Measurements from ENCODE around the gene SPHK2. TPM values are rescaled to one million over a fixed set of nuclear protein-coding genes. Genes with fewer than 3 reads are reported as not detected.
"Not testable (repeated sequence)": the region's sequence is repeated elsewhere in the genome, so short reads cannot be mapped to it uniquely, and the experiment has no call there.

SPHK2 gene
- total RNA-seq, 1 experiment from 2014 or later: 4.7 TPM

DNA sequence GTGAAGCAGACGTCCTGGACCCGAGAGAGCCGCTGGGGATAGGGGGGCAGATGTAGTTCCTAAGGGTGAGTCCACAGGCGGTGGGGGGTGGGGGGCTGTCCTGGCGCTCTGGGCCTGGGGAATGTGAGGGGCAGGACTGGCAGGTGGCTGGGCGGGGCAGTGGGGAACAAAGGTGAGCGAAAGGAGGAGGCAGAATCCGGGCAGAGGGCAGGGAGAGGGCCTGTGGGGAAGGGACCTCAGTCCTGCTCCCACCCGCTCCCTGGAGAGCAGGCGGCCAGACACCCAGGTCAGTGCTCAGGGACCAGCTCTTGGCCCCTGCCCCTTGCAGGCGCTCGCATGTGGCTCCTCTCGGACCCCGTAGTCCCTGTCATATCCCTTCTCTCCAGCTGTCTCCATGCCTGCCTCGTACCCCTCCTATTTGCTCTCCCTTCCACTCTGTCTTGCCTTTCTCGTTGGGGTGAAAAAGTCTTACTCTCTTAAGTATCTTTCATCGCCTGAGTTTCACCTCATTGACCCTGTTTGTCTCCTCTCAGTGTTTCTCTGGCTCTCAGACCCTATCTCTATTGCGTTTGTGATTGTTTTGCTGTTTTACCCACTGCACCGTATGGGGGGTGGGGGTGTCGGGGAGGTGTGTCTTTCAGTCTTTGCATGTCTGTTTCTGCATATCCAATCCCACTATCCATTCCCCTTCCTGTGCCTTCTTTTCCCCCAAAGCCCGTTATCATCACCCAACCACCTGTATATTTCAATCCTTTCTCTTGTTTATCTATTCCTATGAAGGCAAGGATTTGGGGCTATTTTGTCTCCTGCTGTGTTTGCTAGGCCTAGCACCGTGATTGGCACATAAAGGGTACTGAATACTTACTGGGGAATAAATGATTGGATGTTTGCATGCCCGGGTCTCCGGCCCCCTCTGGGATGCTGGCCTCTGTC is 5.8 kb downstream of the SPHK2 start:
- no peak for DNase-seq (ENCODE audit: low read depth)

DNA sequence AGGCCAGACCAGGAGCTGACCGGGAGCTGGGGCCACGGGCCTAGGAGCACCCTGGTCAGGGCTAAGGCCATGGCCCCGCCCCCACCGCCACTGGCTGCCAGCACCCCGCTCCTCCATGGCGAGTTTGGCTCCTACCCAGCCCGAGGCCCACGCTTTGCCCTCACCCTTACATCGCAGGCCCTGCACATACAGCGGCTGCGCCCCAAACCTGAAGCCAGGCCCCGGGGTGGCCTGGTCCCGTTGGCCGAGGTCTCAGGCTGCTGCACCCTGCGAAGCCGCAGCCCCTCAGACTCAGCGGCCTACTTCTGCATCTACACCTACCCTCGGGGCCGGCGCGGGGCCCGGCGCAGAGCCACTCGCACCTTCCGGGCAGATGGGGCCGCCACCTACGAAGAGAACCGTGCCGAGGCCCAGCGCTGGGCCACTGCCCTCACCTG is 6.6 kb downstream of the SPHK2 start:
- DNase-seq (ENCODE audit: low read depth): no peak

DNA sequence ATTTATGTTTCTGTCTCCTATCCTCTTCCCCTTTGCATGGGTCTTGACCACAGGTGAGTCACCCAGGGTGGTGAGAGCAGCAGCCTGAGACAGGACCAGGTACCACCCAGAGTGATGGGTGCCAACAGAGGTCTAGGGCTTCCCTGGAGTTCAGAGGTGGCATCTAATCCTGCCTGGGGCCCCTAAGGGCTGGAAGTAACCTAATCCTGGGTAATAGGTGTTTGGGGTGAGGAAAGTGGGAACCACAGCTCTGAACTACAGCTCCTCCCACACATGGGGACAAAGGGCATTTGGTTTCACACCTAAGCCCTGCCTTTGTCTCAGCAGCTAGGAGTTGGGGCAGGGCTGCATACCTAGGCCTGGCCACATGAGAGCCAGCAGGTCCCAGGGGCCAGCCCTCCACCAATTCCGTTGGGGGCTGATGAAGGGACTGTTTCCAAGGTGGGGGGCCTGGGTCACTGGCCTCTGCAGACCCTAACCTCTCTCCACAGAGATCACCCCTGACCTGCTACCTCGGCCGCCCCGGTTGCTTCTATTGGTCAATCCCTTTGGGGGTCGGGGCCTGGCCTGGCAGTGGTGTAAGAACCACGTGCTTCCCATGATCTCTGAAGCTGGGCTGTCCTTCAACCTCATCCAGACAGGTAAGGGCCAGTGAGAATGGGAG is 8.0 kb downstream of the SPHK2 start:
- DNase-seq (ENCODE audit: low read depth): no peak

DNA sequence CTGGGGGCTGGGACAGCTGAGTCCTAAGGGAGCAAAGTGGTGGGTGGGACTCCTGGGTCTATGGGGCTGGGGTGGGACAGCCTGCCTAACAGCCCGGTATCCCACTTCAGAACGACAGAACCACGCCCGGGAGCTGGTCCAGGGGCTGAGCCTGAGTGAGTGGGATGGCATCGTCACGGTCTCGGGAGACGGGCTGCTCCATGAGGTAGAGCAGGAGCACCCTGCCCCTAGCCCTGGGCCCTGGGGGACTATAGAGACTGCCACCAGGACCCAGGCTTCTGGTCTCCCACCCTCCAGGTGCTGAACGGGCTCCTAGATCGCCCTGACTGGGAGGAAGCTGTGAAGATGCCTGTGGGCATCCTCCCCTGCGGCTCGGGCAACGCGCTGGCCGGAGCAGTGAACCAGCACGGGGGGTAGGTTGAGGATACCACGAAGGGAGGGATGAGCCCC is 8.6 kb downstream of the SPHK2 start:
- DNase-seq (ENCODE audit: low read depth): no peak

DNA sequence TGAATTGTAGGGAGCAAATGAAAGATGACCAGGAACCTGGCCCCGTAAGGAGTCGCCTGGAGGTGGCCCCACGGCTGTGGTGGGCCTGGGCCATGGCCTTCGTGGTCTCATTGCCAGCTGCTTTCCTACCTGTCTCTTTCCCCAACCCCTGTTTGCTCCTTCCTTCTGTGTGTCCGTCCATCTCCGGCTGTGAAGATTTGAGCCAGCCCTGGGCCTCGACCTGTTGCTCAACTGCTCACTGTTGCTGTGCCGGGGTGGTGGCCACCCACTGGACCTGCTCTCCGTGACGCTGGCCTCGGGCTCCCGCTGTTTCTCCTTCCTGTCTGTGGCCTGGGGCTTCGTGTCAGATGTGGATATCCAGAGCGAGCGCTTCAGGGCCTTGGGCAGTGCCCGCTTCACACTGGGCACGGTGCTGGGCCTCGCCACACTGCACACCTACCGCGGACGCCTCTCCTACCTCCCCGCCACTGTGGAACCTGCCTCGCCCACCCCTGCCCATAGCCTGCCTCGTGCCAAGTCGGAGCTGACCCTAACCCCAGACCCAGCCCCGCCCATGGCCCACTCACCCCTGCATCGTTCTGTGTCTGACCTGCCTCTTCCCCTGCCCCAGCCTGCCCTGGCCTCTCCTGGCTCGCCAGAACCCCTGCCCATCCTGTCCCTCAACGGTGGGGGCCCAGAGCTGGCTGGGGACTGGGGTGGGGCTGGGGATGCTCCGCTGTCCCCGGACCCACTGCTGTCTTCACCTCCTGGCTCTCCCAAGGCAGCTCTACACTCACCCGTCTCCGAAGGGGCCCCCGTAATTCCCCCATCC is 9.4 kb downstream of the SPHK2 start:
- no peak for DNase-seq (ENCODE audit: low read depth)

DNA sequence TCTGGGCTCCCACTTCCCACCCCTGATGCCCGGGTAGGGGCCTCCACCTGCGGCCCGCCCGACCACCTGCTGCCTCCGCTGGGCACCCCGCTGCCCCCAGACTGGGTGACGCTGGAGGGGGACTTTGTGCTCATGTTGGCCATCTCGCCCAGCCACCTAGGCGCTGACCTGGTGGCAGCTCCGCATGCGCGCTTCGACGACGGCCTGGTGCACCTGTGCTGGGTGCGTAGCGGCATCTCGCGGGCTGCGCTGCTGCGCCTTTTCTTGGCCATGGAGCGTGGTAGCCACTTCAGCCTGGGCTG is 9.9 kb downstream of the SPHK2 start:
- no peak for DNase-seq (ENCODE audit: low read depth)

DNA sequence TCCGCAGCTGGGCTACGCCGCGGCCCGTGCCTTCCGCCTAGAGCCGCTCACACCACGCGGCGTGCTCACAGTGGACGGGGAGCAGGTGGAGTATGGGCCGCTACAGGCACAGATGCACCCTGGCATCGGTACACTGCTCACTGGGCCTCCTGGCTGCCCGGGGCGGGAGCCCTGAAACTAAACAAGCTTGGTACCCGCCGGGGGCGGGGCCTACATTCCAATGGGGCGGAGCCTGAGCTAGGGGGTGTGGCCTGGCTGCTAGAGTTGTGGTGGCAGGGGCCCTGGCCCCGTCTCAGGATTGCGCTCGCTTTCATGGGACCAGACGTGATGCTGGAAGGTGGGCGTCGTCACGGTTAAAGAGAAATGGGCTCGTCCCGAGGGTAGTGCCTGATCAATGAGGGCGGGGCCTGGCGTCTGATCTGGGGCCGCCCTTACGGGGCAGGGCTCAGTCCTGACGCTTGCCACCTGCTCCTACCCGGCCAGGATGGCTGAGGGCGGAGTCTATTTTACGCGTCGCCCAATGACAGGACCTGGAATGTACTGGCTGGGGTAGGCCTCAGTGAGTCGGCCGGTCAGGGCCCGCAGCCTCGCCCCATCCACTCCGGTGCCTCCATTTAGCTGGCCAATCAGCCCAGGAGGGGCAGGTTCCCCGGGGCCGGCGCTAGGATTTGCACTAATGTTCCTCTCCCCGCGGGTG is 10.4 kb downstream of the SPHK2 start:
- no peak for DNase-seq (ENCODE audit: low read depth)

DNA sequence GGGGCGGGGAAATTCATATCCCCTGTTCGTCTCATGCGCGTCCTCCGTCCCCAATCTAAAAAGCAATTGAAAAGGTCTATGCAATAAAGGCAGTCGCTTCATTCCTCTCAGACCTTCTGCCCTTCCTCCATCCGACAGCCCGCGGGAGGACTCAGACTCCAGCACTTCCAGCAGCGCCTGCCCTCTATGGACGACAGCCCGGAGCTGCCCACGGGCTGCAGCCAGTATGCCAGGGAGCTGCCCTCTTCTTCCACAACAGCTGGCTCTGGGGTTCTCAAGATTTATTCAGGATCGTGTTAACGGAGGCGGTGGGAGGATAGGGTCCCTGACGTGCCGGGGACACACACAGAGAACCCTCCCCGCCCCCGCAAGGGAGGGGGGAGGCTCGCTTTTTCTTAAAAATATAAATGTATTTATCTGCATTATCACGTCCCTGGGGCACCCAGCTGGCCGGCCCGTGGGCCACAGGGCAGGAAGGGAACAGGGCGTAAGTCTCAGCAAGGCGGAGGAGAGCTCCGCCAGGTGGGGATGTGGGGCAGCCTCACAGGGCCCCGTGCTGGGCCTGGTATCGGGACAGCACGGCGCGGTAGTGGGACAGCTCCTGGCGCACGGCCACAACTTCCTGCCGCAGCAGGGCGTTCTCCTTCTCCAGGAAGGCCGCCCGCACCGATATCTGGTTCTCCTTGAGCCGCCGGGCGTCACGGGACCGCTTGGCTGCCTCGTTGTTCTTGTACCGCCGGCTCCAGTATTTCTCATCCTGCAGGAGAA is 11.2 kb downstream of the SPHK2 start:
- peak; percentile 53 for DNase-seq (ENCODE audit: low read depth)

DNA sequence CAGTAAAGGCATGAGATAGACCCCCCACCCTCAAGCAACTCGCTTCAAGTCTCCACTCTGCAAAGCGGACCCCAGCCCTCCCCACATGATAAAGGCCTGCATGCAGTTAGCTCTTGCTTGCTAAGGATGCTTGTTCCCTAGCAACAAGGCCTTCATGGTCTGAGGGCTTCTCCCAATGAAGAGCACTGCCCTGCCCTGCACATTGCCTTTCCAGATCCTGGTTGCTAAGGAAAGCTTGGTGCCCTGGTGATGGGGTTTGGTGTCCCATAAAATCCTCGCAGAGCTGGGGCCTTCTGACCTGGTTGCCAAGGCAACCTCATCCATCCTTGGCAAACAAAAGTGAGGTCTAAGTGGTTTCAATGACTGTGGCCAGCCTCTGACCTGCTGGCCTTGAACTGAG is 11.9 kb downstream of the SPHK2 start:
- no peak for DNase-seq (ENCODE audit: low read depth)

DNA sequence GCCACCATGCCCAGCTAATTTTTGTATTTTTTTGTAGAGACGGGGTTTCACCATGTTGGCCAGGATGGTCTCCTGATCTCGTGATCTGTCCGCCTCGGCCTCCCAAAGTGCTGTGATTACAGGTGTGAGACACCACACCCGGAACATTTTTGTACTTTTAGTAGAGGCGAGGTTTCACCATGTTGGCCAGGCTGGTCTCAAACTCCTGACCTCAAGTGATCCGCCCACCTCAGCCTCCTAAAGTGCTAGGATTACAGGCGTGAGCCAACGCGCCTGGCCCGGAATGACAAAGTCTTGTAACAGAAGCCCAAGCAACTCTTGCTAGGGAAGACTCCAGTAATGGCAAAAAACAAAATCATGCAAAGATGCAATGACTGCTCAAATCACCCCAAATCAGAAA is 13.0 kb downstream of the SPHK2 start:
- DNase-seq (ENCODE audit: low read depth): not testable (repeated sequence)

DNA sequence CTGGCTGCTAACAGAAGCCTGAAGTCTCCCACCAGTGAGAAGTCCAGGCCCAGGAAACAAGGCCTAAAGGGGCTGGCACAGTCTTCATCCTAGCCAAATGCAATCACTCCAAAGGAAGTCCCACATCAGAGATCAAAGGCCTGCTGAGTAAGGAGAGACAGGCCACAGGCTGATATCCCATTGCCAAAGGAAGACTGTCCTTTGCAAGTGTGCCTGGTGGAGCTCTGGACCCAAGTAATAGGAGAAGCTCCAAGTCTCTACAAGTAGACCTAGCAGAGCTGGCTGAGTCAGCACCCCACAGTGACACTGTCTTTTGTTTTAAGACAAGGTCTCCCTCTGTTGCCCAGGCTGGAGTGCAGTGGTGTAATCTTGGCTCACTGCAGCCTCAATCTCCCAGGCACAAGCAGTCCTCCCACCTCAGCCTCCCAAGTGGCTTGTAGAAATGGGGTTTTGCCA is 13.4 kb downstream of the SPHK2 start:
- DNase-seq (ENCODE audit: low read depth): peak; percentile 76

DNA sequence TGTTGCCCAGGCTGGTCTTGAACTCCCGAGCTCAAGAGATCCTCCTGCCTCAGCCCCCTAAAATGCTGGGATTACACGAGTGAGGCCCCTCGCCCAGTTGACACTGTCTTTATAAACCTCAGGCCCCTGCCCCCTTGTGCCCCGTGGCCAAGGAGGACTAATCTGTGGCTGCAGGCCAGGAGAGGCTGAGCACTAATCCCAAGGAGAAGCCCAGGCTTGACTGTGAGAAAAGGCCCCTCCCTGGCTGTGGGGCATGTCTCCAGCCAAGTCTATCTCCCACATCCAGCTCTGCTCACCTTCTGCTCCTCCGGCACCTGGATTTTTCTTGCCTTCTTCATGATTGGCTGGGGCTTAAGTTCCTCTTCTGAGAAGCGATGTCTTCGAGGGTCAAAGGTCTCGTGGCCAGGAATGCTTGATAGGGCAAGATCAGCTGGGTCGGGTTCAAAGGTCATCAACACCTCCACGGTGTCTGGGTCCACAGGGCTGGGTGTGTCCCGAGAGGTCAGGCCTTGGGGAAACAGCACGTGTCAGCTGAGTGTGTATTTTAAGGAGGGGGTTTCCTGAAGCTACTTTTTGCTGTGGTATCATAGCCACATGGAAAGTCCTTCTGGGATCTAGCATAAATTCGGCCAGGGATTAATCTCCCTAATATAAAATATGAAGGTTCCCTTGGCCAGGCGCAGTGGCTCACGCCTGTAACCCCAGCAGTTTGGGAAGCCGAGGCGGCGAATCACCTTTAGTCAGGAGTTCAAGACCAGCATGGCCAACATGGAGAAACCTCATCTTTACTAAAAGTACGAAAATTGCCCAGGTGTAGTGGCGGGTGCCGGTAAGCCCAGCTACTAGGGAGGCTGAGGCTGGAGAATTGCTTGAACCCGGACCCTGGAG is 14.1 kb downstream of the SPHK2 start:
- DNase-seq (ENCODE audit: low read depth): no peak

DNA sequence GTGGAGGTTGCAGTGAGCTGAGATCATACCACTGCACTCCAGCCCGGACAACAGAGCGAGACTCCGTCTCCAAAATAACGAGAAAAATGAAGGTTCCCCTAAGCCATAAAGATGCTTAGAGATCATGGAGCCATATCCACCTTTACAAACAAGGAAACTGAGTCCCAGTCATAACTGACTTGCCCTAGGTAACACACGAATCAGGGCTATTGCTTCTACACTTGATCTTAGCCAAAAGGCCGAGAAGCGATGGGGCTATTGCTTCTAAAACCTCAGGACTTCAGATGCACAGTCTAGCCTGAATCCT is 14.7 kb downstream of the SPHK2 start:
- DNase-seq (ENCODE audit: low read depth): no peak

DNA sequence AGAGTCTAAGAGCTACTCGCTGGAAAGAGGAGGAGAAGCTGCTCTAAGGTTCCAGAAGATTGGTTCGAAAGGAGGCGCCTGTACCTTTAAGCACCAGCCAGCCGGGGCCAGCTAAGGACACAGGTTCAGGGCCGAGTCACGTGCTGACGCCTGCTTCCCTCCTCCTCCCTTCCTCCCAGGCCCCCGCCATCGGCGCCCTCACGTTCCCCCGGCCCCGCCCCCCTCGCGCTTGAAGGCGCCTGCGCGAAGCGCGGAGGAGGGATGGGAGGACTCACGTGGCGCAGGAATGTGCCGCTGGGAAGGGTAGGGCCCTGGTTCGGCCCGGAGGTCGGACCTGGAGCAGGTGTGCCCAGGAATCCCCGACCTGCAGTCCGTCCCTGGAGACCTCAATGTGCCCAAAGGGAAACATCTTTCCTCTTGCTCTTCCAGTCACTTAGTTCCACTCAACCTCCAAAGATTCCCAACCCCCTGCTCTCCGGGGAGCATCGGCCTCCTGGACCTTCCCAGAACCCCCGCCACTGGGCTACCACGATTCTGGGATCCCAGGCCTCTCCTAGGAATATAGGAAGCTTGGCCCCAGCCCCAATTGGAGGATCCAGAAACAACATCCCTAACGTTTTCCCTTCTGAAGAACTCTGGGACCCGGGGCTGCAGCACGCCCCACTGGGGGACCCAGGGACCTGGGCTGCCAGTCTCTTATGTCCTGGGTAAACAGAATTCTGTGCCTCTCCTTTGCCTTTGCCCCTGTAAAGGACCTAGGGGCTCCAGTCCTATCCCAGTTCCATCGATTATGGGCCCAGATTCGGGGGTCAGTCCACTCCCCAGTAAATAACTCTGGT is 15.3 kb downstream of the SPHK2 start:
- DNase-seq (ENCODE audit: low read depth): peak; percentile 97

DNA sequence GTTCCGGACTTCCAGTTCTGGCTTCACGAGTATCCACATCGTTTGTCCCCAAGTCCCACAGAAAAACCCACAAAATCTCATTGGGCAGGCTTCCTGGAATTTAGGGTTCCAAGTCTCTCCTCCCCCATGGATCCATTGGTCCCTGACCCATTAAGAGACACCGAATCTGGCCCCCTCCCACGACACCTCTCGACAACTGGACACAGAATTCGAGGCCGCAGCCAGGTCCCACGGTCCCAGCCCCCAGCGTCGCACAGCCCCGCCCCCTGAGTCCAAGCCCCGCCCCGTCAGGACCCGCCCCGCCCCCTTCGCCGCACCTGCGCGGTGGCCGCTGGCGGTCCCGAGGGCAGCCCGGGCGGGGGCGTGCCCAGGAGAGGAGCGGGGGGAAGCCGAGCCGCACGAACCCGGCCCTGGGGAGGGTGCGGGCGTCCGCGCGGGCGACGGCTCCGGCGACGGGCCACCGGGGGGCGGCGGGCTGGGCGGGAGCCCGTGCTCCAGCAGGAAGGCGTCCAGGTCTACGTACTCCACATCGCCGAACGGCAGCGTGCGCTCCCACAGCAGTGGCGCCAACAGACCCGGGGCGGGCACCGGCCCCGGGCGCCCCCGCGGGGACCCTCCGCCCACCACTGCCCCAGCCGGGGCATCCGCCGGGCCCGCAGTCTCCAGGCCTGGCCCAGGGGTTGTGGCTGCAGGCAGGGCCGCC is 16.1 kb downstream of the SPHK2 start:
- DNase-seq (ENCODE audit: low read depth): peak; percentile 44

DNA sequence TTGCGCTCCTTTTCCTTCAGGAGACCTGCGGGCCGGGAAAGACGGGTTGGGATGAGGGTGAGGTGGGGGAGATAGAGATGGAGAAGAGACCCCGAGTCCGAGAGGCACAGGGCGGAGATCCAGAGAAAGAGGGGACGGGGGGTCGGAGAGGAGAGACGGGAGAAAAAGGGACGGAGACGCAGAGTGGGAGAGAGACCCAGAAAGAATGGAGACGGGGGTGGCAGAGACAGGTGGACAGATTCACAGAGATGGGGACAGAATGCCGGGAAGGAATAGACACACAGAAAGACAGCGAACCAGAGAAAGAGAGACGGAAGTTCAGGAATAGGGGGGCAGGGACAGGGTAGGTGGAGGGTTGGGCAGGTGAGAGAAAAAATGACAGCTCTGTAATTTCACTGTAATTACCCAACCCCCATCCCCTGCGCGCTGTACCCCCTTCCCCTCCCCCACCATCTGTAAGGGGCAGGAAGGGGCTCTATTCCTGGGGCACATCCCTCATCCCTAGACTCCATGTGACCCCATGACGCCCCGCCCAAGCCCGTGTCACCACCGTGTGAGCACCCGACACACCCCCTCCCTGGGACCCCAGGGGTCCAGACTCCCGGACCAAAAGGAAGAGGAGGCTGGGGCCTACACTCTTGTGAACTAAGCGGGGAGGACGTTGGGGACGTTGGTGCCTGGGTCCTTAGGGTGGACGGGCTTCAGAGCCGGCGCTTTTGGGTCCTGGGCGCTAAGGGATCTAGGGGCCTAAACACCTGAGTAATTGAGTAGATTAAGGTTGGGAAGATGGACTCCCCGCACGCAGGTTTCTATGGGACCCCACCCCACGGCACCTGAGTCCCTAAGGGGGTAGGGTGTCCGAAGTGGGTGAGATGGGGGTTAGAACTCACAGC is 16.9 kb downstream of the SPHK2 start:
- DNase-seq (ENCODE audit: low read depth): no peak

DNA sequence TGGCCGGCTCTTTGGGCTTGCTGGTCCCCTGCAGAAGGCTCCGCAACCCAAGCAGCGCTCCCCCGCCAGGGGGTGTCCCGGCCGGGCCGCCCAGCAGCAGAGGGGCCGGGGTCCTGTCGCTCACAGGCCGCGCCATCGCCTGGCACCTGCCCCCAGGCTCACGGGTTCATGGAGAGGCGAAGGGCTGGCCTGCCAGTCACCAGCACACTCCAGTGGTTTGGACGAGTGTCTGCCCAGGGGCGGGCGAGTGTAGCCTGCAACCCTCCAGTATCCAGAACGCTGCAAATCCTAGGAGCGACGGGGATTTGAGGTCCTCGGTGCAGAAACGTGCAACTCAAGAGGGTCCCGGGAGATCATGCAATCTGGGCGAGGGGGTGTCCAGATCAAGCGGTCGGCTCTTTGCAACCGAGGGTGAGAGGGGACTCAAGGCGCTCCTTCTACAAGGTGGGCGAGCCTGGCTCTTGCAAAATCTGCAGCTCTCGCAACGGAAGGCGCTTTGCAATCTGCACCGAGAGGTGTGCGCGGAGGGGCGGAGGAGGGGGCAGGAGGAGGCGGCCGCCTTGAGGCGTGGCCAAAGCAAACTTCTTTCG is 17.6 kb downstream of the SPHK2 start, which contains the start of gene DBP:
Gene DBP (minus strand): TSS at position 521 of the 590 bp plus-strand sequence. CDS start 385 bp downstream, at position 136.
- peak; percentile 58 for DNase-seq (ENCODE audit: low read depth)
